ENCODE results near the gene EQTN.

- no peak for TF ChIP-seq POLR2AphosphoS5 (IDR thresholded peaks at IDR 0.05; ENCODE audit: borderline replicate concordance, low read depth, low read length)
- no peak for TF ChIP-seq EZH2 (IDR thresholded peaks at IDR 0.05)
- TF ChIP-seq FOXP2 (optimal IDR thresholded peaks at IDR 0.05; ENCODE audit: control extremely low read depth, extremely low read length, insufficient read depth): no peak
Measured at GRCh38 chr9:27278374-27278773, 18.6 kb downstream of the EQTN start.

Data from SK-N-MC (cell line).